Left lung (tissue), 10 donors: ENCODE data around the gene ADGRB2. TPM values are rescaled to one million over a fixed set of nuclear protein-coding genes. Genes with fewer than 3 reads are reported as not detected.
A peak's percentile ranks its signal among the peaks of the same experiment; 100 is the strongest.

Experiments
- ATAC-seq: fragments of 200-7000 bp; cut with Tn5 transposase; one replicate; pipeline ENCODE4 v1.9.1; 2020; ENCODE audit warnings: moderate library complexity
- DNase-seq, 4 donors: peaks; one replicate each; pipeline ENCODE4 v3.0.0-alpha.2; 2013 to 2020
- H3K27ac ChIP-seq, 2 donors: fragments of 200-600 bp; sonication (generic) in 1 of 2; one replicate each; pipeline versions ENCODE4 v1.5.0 to v1.8.0; 2020 to 2021
- H3K27me3 ChIP-seq, 2 donors: fragments of 200-600 bp; sonication (generic) in 1 of 2; one replicate each; pipeline versions ENCODE4 v1.5.0 to v1.8.0; 2020 to 2021
- H3K36me3 ChIP-seq, 2 donors: fragments of 200-600 bp; sonication (generic) in 1 of 2; one replicate each; pipeline versions ENCODE4 v1.5.0 to v1.8.0; 2020 to 2021
- H3K4me1 ChIP-seq, 2 donors: fragments of 200-600 bp; one replicate each; pipeline ENCODE4 v1.8.0; 2021
- H3K4me3 ChIP-seq, 2 donors: fragments of 200-600 bp; sonication (generic) in 1 of 2; one replicate each; pipeline versions ENCODE4 v1.5.0 to v1.8.0; 2020 to 2021; ENCODE audit warnings: mild to moderate bottlenecking in 1 of 2
- H3K9me3 ChIP-seq, 2 donors: fragments of 200-600 bp; sonication (generic) in 1 of 2; one replicate each; pipeline versions ENCODE4 v1.5.0 to v1.8.0; 2020 to 2021
- intact Hi-C, 2 donors: fragments of 100-400 bp; cut with DNase I; formaldehyde crosslinking; loops; one replicate each; pipeline versions ENCODE4 v1.11.2 to v1.14.2; 2022
- polyA plus RNA-seq, 6 donors: library from polyadenylated mRNA; unstranded; fragments of 120-200 nt; gene quantifications; one replicate each; pipeline ENCODE4 v1.2.1, GENCODE V29; 2013; ENCODE audit not compliant: insufficient read length in 6 of 6
- total RNA-seq, 2 donors: library from RNA; stranded (reverse); fragmentation: NEBNext Ultra II Directional; extraction: Animal tissue kit (Norgen Biotek cat#: 25700); gene quantifications; one replicate each; pipeline ENCODE4 v1.2.1, GENCODE V29; 2021
- TF ChIP-seq, protein P1 (sequence below), 2 donors: fragments of 200-600 bp; sonication (generic) in 1 of 2; IDR thresholded peaks; one replicate each; pipeline versions ENCODE4 v1.5.0 to v1.8.0; 2021; ENCODE audit warnings: antibody characterized with exemption in 2 of 2
- donor health status: DM: no; HTN: yes; CAD: no.
- donor health status: DM: no; HTN: no; CAD: no.

ADGRB2 gene
- total and polyA plus RNA-seq, 8 donors = 1.8 to 27.1 (median 16.7) TPM

DNA sequence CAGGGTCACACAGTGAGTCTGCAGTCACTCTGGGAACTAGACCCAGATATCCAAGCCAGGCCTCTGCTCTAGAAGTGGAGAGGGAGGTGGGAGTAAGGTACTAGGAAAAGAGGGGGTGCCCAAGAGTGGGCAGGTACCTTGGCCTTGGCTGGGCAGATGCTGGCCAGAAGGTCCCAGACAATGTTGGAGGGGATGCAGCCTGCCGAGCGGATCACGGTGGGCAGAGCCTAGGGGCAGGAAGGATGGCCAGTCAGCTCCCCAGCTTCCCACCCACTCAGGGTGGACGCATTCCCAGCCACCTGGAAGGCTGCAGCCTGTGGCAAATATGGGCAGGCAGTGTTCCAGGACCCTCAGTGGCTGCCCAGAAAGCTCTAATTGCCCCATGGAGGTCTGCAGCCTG is 28.4 kb upstream of the ADGRB2 start:
- H3K9me3 ChIP-seq = no peaks in the 10 kb centered on the region
- H3K4me3 ChIP-seq = no peak overlapping the region
- H3K27ac ChIP-seq = no peak overlapping the region
- H3K4me1 ChIP-seq = peaks cover 0 to 18% of the 10 kb centered on the region in 2 donors
- H3K36me3 ChIP-seq = no peaks in the 10 kb centered on the region
- TF ChIP-seq, protein P1, sequence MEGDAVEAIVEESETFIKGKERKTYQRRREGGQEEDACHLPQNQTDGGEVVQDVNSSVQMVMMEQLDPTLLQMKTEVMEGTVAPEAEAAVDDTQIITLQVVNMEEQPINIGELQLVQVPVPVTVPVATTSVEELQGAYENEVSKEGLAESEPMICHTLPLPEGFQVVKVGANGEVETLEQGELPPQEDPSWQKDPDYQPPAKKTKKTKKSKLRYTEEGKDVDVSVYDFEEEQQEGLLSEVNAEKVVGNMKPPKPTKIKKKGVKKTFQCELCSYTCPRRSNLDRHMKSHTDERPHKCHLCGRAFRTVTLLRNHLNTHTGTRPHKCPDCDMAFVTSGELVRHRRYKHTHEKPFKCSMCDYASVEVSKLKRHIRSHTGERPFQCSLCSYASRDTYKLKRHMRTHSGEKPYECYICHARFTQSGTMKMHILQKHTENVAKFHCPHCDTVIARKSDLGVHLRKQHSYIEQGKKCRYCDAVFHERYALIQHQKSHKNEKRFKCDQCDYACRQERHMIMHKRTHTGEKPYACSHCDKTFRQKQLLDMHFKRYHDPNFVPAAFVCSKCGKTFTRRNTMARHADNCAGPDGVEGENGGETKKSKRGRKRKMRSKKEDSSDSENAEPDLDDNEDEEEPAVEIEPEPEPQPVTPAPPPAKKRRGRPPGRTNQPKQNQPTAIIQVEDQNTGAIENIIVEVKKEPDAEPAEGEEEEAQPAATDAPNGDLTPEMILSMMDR (IDR thresholded peaks at IDR 0.05) = no peak
- no peak for ATAC-seq
- intact Hi-C loops = loop anchor here (10.0 kb wide), 2 partner anchors 128 to 172 kb away; no protein-coding TSS in a partner anchor
- peak in 1 of 4 donors; percentile 28 for DNase-seq
- peaks cover 0 to 28% of the 10 kb centered on the region in 2 donors for H3K27me3 ChIP-seq

DNA sequence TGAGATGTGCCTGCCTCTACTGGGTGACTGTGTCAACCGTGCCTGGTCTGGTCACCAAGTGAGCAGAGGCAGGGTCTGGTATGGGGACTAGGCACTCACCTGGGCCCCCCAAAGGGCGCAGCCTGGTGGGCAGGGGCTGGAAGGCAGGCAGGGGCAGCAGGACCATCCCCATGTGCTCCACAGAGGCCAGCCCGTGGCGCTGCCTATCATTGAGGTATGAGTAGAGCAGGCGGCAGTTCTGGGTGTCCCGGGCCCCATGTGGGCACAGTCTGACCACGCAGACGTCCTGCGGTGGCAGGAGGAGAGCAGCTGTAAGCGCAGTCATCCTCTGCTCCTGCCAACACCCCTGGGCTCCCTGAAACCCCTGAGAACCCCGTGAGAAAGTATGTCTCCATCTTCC is 28.0 kb upstream of the ADGRB2 start:
- intact Hi-C loops = loop anchor here (10.0 kb wide), 2 partner anchors 127 to 173 kb away; no protein-coding TSS in a partner anchor
- H3K9me3 ChIP-seq = no peaks in the 10 kb centered on the region
- H3K36me3 ChIP-seq = no peaks in the 10 kb centered on the region
- DNase-seq (peak in 1 of 4 donors; percentile 28), ATAC-seq (no peak)
- TF ChIP-seq, protein P1 (IDR thresholded peaks at IDR 0.05) = no peak
- H3K27me3 ChIP-seq = peaks cover 0 to 25% of the 10 kb centered on the region in 2 donors
- H3K27ac ChIP-seq = no peak overlapping the region
- no peak overlapping the region for H3K4me3 ChIP-seq
- H3K4me1 ChIP-seq = peaks cover 0 to 18% of the 10 kb centered on the region in 2 donors

DNA sequence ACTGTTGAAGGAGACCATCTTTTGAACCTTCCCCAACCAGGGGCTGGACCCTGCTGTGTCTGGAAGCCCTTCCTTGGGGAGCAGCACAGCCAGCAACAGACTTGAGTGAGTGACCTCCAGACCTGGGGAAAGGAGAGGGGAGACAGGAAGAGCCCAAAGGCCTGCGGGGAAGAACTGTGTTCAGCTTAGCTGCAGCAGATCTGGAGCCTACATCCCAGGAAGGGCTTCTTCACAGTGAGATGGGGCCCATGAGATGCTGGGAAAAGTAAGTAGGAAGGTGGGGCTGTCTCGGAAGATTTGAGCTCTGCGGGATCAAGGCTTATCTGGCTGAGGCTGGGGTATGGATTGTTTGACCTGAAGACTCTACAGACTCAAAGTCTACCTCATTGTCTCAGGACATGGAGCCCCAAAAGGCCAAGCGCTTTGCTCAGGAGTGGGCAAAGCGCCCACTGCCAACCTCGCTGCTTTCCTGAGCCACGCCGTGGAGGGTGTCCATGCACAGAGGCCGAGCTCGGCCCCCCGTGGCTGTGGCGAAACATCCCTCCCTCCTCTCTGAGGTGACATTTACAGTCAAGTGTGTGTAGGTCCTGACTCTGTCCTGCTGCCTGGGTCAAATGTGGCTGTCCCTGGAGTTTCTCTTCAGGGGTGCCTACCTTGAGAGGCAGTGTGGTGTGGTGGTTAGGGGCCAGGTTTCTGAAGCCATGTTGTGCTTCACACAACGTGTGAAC is 27.2 kb upstream of the ADGRB2 start:
- intact Hi-C loops = loop anchor here (10.0 kb wide), 2 partner anchors 126 to 174 kb away; no protein-coding TSS in a partner anchor
- Histone ChIP-seq H3K4me1 (peaks cover 0 to 18% of the 10 kb centered on the region in 2 donors), H3K36me3 (no peaks in the 10 kb centered on the region), H3K9me3 (no peaks in the 10 kb centered on the region), H3K4me3 (no peak overlapping the region), H3K27ac (no peak overlapping the region), H3K27me3 (peaks cover 0 to 17% of the 10 kb centered on the region in 2 donors)
- ATAC-seq (no peak), DNase-seq (peak in 1 of 4 donors; percentile 25)
- TF ChIP-seq, protein P1 (IDR thresholded peaks at IDR 0.05) = no peak

DNA sequence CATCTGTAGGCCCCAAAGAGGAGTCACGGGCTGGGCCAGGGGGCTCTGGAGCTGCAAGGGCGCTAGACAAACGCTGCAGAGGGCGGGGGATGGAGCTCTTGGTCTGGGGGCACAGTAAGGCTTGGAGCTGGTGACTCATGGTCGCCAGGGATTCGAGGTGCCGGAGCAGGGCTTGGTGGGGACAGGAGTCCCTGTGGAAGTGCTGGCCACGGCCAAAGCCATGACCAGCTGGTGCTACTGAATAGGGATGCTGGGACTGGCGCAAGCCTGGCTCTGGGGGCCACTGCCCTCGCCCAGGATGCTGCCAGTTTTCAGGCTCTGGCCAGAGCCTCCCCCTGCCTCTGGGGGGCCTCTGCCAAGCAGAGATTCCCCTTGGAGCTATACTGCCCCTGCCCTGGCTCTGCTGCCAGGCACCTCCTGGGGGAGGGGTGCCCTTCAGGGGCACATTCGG is 26.5 kb upstream of the ADGRB2 start:
- TF ChIP-seq, protein P1 (IDR thresholded peaks at IDR 0.05) = no peak
- Histone ChIP-seq H3K4me3 (no peak overlapping the region), H3K27me3 (peaks cover 0 to 12% of the 10 kb centered on the region in 2 donors), H3K4me1 (peaks cover 0 to 18% of the 10 kb centered on the region in 2 donors), H3K9me3 (no peaks in the 10 kb centered on the region), H3K36me3 (no peaks in the 10 kb centered on the region), H3K27ac (no peak overlapping the region)
- ATAC-seq (no peak), DNase-seq (peak in 1 of 4 donors; percentile 31)
- intact Hi-C loops = loop anchor here (10.0 kb wide), 2 partner anchors 126 to 174 kb away; no protein-coding TSS in a partner anchor

DNA sequence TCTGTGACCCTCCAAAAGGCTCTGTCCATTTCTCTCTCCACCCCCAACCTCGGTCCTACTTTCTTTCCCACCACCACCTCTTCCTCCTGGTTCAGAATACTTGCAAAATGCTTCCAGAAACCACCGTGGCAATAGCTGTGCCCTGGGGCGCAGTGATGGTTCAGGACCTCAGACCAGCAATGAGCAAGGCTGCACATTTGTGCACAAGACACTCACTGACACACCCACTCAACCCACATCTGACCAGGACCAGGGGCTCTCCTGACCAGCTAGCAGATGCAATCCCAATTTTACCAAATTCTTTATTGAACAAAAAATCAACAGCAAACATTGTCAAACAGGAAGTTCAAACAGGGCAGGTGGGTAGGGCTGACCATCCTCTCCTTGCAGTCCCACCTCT is 26.0 kb upstream of the ADGRB2 start:
- Histone ChIP-seq H3K4me3 (no peak overlapping the region), H3K27me3 (peaks cover 0 to 12% of the 10 kb centered on the region in 2 donors), H3K36me3 (no peaks in the 10 kb centered on the region), H3K4me1 (peaks cover 0 to 18% of the 10 kb centered on the region in 2 donors), H3K27ac (no peak overlapping the region), H3K9me3 (no peaks in the 10 kb centered on the region)
- no peak for ATAC-seq
- TF ChIP-seq, protein P1 (IDR thresholded peaks at IDR 0.05) = no peak
- intact Hi-C loops = loop anchor here (10.0 kb wide), 2 partner anchors 125 to 175 kb away; no protein-coding TSS in a partner anchor
- DNase-seq = peak in 1 of 4 donors; percentile 24
